GM19238 (cell line): ENCODE data around the gene SYNCRIP.
"Not testable (repeated sequence)": the region's sequence is repeated elsewhere in the genome, so short reads cannot be mapped to it uniquely, and the experiment has no call there.

ENCODE experiments used
- DNase-seq: peaks from one replicate; pipeline ENCODE4 v3.0.0; 2011; ENCODE audit warnings: low spot score; ENCODE audit not compliant: insufficient read length

Gene SYNCRIP

GRCh38 chr6:85670573-85670972 lies 27.9 kb upstream of the SYNCRIP start:
- no peak for DNase-seq

GRCh38 chr6:85669735-85670194 lies 27.1 kb upstream of the SYNCRIP start:
- DNase-seq = peak; percentile 34

GRCh38 chr6:85662251-85662650 lies 19.6 kb upstream of the SYNCRIP start:
- no peak for DNase-seq

- DNase-seq = no peak
Measured at GRCh38 chr6:85660181-85660611, 17.5 kb upstream of the SYNCRIP start.

GRCh38 chr6:85650606-85651005 lies 7.9 kb upstream of the SYNCRIP start:
- no peak for DNase-seq

GRCh38 chr6:85644279-85644762 lies 1.6 kb upstream of the SYNCRIP start:
- no peak for DNase-seq

- peak; percentile 47 for DNase-seq
Measured at GRCh38 chr6:85643537-85644278, 1.0 kb upstream of the SYNCRIP start.

GRCh38 chr6:85641897-85642773 lies 551 bp downstream of the SYNCRIP start:
- peak; percentile 9 for DNase-seq

- no peak for DNase-seq
Measured at GRCh38 chr6:85641522-85641896, 1.2 kb downstream of the SYNCRIP start.

- no peak for DNase-seq
Measured at GRCh38 chr6:85640821-85641220, 1.9 kb downstream of the SYNCRIP start.

GRCh38 chr6:85637579-85637978 lies 5.1 kb downstream of the SYNCRIP start:
- no peak for DNase-seq

GRCh38 chr6:85632164-85632942 lies 10.3 kb downstream of the SYNCRIP start:
- no peak for DNase-seq

GRCh38 chr6:85631117-85631516 lies 11.6 kb downstream of the SYNCRIP start:
- not testable (repeated sequence) for DNase-seq

GRCh38 chr6:85628353-85628752 lies 14.3 kb downstream of the SYNCRIP start:
- DNase-seq = no peak

- DNase-seq = no peak
Measured at GRCh38 chr6:85620308-85620707, 22.4 kb downstream of the SYNCRIP start.

GRCh38 chr6:85614780-85615179 lies 27.9 kb downstream of the SYNCRIP start:
- DNase-seq = no peak

GRCh38 chr6:85612690-85613474 lies 29.8 kb downstream of the SYNCRIP start:
- no peak for DNase-seq

- DNase-seq = no peak
Measured at GRCh38 chr6:85610182-85610895, 32.3 kb downstream of the SYNCRIP start.

- DNase-seq = no peak
Measured at GRCh38 chr6:85602100-85602499, 40.6 kb downstream of the SYNCRIP start.

- DNase-seq = no peak
Measured at GRCh38 chr6:85600713-85601313, 41.9 kb downstream of the SYNCRIP start.
